ENCODE data around the gene PCGF1.

Gene PCGF1

DNA sequence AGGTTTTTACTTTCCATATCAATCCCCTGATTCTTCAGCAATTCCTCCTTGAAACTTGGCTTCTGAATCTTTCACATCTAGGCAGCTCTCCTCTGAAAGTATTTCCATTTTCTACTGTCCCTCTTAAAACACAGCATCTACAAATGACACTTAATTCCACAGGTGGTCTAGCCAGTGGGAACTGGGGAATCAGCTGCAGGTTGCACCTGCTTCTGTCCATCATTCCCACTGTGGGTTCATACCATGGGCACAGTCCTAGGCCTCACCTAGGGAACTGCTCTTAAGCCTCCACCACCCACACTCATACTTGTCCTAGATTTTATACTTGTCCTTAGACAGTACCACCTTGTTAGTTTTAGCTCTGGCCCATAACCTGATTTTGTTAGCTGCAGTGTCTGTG is 44.0 kb upstream of the PCGF1 start:
- no peak for TF ChIP-seq FOXP2 (optimal IDR thresholded peaks at IDR 0.05; ENCODE audit: borderline replicate concordance, extremely low read depth, extremely low read length, insufficient read depth)
- no peak for TF ChIP-seq TAF1 (IDR thresholded peaks at IDR 0.05; ENCODE audit: borderline replicate concordance, insufficient read depth, low read length)
- no peak for TF ChIP-seq SIN3A (IDR thresholded peaks at IDR 0.05; ENCODE audit: borderline replicate concordance, insufficient read depth, low read length)
- no peak for TF ChIP-seq POLR2AphosphoS5 (IDR thresholded peaks at IDR 0.05; ENCODE audit: low read depth, low read length)
- TF ChIP-seq, protein P1, sequence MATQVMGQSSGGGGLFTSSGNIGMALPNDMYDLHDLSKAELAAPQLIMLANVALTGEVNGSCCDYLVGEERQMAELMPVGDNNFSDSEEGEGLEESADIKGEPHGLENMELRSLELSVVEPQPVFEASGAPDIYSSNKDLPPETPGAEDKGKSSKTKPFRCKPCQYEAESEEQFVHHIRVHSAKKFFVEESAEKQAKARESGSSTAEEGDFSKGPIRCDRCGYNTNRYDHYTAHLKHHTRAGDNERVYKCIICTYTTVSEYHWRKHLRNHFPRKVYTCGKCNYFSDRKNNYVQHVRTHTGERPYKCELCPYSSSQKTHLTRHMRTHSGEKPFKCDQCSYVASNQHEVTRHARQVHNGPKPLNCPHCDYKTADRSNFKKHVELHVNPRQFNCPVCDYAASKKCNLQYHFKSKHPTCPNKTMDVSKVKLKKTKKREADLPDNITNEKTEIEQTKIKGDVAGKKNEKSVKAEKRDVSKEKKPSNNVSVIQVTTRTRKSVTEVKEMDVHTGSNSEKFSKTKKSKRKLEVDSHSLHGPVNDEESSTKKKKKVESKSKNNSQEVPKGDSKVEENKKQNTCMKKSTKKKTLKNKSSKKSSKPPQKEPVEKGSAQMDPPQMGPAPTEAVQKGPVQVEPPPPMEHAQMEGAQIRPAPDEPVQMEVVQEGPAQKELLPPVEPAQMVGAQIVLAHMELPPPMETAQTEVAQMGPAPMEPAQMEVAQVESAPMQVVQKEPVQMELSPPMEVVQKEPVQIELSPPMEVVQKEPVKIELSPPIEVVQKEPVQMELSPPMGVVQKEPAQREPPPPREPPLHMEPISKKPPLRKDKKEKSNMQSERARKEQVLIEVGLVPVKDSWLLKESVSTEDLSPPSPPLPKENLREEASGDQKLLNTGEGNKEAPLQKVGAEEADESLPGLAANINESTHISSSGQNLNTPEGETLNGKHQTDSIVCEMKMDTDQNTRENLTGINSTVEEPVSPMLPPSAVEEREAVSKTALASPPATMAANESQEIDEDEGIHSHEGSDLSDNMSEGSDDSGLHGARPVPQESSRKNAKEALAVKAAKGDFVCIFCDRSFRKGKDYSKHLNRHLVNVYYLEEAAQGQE (IDR thresholded peaks at IDR 0.05; ENCODE audit: insufficient read depth in 1 of 2, low read depth in 2 of 2, low read length in 2 of 2), result no peak

GRCh38 chr2:74550231-74550630 is 42.7 kb upstream of the PCGF1 start:
- TF ChIP-seq TAF1 (IDR thresholded peaks at IDR 0.05; ENCODE audit: borderline replicate concordance, insufficient read depth, low read length) (no peak), SIN3A (IDR thresholded peaks at IDR 0.05; ENCODE audit: borderline replicate concordance, insufficient read depth, low read length) (no peak), FOXP2 (optimal IDR thresholded peaks at IDR 0.05; ENCODE audit: borderline replicate concordance, extremely low read depth, extremely low read length, insufficient read depth) (no peak), POLR2AphosphoS5 (IDR thresholded peaks at IDR 0.05; ENCODE audit: low read depth, low read length) (no peak)
- TF ChIP-seq, protein P1 (IDR thresholded peaks at IDR 0.05; ENCODE audit: insufficient read depth in 1 of 2, low read depth in 2 of 2, low read length in 2 of 2), result no peak

DNA sequence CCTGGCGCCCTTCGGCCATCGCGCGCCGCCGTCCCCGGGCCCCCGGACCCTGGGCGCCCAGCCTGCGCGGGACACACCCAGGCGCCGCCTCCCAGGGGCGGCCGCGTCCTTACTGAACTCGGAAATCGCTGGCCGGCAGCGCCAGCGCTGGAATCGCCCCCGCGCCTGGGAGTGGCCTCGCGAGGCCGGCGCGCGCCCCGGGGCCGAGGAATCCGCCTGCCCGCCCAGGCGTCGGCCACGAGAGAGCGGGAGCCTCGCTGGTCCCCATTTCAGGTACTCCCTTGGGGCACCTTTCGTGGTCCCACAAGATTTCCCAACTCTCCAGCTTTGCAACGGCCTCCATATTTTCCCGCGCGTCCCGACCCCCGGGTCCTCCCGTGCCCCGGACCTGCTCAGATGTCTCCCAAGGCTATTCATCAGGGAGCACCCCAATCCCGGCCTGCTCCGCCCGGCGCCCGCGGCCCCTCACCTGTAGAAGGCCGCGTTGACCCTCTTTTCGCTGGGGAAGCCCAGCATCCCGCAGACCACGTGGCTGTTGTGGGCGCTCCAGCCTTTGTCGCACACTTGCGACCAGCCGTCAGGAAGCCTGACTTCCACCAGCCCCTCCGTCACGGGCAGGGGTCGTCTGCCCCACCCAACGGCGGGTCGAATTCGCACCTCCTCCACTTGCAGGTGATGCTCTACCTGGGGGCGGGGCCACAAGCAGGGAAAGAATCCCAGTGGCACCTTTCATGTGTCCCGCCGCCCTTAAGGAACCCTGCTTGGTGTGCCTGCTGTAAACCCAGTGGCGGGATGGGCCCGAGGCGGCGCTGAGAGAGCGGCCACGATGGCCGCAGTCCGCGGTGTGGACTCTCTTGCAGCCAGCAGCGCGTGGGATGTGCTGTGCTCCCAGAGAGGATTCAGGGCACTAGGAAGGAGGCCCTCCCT is 41.7 kb upstream of the PCGF1 start:
- TF ChIP-seq FOXP2 (optimal IDR thresholded peaks at IDR 0.05; ENCODE audit: borderline replicate concordance, extremely low read depth, extremely low read length, insufficient read depth), result peak; percentile 16
- TF ChIP-seq POLR2AphosphoS5 (IDR thresholded peaks at IDR 0.05; ENCODE audit: low read depth, low read length), result no peak

GRCh38 chr2:74548285-74548899 is 40.9 kb upstream of the PCGF1 start:
- no peak for TF ChIP-seq TAF1 (IDR thresholded peaks at IDR 0.05; ENCODE audit: borderline replicate concordance, insufficient read depth, low read length)
- TF ChIP-seq FOXP2 (optimal IDR thresholded peaks at IDR 0.05; ENCODE audit: borderline replicate concordance, extremely low read depth, extremely low read length, insufficient read depth), result no peak
- TF ChIP-seq SIN3A (IDR thresholded peaks at IDR 0.05; ENCODE audit: borderline replicate concordance, insufficient read depth, low read length), result no peak
- no peak for TF ChIP-seq POLR2AphosphoS5 (IDR thresholded peaks at IDR 0.05; ENCODE audit: low read depth, low read length)
- TF ChIP-seq, protein P1 (IDR thresholded peaks at IDR 0.05; ENCODE audit: insufficient read depth in 1 of 2, low read depth in 2 of 2, low read length in 2 of 2), result no peak

GRCh38 chr2:74546004-74546403 is 38.5 kb upstream of the PCGF1 start:
- TF ChIP-seq, protein P1 (IDR thresholded peaks at IDR 0.05; ENCODE audit: insufficient read depth in 1 of 2, low read depth in 2 of 2, low read length in 2 of 2), result no peak
- no peak for TF ChIP-seq FOXP2 (optimal IDR thresholded peaks at IDR 0.05; ENCODE audit: borderline replicate concordance, extremely low read depth, extremely low read length, insufficient read depth)
- no peak for TF ChIP-seq POLR2AphosphoS5 (IDR thresholded peaks at IDR 0.05; ENCODE audit: low read depth, low read length)
- no peak for TF ChIP-seq SIN3A (IDR thresholded peaks at IDR 0.05; ENCODE audit: borderline replicate concordance, insufficient read depth, low read length)
- TF ChIP-seq TAF1 (IDR thresholded peaks at IDR 0.05; ENCODE audit: borderline replicate concordance, insufficient read depth, low read length), result no peak
